HG03432 (cell line): ENCODE data around the gene WDR82.

ENCODE experiments used
- ATAC-seq: cut with Tn5 transposase; IDR thresholded peaks from one replicate; pipeline ENCODE4 v1.9.1; 2021; ENCODE audit warnings: mild to moderate bottlenecking, moderate library complexity; ENCODE audit not compliant: unreplicated experiment

The WDR82 gene, protein sequence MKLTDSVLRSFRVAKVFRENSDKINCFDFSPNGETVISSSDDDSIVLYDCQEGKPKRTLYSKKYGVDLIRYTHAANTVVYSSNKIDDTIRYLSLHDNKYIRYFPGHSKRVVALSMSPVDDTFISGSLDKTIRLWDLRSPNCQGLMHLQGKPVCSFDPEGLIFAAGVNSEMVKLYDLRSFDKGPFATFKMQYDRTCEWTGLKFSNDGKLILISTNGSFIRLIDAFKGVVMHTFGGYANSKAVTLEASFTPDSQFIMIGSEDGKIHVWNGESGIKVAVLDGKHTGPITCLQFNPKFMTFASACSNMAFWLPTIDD

GRCh38 chr3:52278510-52279069 lies at the start of gene WDR82:
Gene WDR82, minus strand, starts transcription at chr3:52278649. Its CDS starts 288 bp downstream, at chr3:52278361.
- peak; percentile 91 for ATAC-seq

- no peak for ATAC-seq
These were observed 49.2 kb upstream of the WDR82 start for GRCh38 chr3:52327486-52328290.

- no peak for ATAC-seq
These were observed 48.5 kb upstream of the WDR82 start for GRCh38 chr3:52326976-52327375.

DNA sequence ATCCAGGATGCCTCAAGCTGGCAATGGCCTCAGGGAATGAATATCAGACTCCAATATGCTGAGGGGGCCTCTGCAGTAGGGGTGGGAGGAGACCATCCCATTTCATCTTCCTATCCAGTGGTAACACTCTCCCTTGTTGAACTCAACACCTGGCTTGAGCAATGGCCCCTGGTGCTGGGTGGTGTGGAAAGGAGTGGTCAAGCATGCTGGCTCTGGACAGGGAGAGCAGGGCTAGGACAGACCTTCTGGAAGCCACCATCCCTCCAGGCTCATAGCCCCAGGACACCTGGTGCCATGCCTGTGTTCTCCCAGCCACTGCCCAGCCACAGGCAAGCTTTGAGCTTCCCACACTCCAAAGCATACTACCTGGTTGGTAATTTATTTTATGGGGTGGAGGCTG lies 47.2 kb upstream of the WDR82 start:
- no peak for ATAC-seq

GRCh38 chr3:52324676-52325075 lies 46.2 kb upstream of the WDR82 start:
- no peak for ATAC-seq

DNA sequence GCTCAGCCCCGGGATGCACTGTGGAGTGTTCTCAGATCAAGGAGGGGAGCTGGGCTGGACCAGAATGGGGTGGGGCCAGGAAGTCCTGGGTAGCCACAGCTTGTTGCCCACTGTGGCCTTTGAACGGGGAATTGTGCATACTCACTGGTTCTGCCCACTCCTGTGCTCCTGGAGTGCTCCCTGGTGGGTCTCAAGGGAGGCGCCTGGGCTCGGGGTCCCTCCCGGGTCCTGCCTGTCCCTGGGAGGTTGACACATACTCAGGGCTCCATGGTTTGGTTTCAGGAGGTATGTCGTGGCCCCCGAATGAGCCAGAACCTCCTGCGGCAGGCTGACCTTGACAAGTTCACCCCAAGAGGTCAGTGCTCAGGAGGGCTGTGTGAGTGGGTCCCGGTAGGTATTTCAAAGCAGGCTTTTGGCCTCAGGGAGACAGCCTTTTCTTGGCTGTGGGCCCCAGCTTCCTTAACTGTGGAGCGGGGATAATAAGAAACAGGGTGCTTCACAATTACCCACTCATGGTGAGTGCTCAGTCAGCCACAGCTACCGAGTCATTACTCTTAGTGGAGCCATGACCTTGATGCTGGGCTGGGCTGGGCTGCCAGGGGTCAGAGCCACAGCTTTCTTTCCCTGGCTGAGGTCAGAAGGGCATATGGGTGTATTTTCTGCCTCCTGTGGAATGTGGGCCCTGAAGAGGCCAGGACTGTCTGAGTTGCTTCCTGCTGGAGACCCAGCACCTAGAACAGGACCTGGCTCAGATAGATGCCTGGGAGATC lies 45.3 kb upstream of the WDR82 start:
- no peak for ATAC-seq

GRCh38 chr3:52322466-52322865 lies 44.0 kb upstream of the WDR82 start:
- ATAC-seq = no peak

- no peak for ATAC-seq
These were observed 43.0 kb upstream of the WDR82 start for GRCh38 chr3:52321481-52321880.

DNA sequence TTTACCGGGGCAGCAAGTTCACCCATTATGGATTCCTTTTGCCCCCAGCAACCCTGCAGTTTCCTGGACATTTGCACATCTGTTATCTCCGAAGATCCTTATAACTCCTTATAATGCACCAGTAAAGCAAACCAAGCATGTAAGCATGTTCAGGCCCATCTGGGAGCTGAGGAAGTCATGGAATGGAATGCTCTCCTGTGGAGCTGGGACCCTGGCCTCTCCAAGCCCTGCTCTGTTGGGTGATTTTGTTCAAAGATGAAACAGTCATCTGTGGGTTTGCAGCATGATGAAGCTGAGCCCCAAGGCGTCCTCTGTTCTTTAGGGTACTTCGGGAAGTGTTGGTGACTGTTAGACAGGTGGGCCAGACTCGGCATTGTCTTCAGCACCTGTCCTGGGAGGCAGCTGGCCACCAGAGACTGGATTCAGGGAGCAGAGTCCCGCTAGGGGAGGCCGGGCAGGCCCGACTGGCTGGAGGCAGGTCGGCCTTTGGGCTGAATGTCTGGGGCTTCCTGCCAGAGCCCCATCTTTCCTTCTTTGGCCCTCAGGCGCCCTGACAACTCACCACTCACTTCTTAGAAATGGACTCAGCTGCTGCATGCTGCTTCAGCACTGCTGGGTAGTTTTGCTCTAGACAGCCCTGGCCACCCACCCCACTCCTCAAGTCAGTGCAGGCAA lies 41.6 kb upstream of the WDR82 start:
- no peak for ATAC-seq

DNA sequence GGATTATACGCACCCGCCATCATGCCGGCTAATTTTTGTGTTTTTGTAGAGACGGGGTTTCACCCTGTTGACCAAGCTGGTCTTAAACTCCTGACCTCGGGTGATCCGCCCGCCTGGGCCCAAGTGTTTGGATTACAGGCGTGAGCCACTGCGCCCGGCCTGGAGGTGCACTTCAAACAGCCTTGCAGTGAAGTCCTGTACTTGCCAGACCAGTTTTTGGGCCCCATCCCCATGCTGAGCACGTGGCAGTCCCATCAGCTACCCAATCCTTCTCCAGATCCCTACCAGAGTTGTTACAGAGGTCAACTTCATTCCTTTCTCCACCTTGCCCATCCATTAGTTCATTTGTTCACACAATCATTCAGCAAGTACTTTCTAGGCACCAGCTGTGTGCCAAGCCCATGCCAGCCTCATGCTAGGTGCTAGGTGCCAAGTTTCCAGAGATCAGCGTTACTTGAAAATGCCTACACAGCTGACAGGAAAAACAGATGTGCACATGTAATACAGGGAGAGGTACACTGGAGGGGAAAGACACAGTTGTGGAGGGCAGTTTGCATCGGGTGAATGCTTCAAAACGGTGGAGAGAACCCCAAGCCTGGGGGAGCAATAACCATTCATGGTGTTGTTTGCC lies 39.9 kb upstream of the WDR82 start:
- no peak for ATAC-seq

- ATAC-seq = no peak
These were observed 39.0 kb upstream of the WDR82 start for GRCh38 chr3:52317208-52318000.

DNA sequence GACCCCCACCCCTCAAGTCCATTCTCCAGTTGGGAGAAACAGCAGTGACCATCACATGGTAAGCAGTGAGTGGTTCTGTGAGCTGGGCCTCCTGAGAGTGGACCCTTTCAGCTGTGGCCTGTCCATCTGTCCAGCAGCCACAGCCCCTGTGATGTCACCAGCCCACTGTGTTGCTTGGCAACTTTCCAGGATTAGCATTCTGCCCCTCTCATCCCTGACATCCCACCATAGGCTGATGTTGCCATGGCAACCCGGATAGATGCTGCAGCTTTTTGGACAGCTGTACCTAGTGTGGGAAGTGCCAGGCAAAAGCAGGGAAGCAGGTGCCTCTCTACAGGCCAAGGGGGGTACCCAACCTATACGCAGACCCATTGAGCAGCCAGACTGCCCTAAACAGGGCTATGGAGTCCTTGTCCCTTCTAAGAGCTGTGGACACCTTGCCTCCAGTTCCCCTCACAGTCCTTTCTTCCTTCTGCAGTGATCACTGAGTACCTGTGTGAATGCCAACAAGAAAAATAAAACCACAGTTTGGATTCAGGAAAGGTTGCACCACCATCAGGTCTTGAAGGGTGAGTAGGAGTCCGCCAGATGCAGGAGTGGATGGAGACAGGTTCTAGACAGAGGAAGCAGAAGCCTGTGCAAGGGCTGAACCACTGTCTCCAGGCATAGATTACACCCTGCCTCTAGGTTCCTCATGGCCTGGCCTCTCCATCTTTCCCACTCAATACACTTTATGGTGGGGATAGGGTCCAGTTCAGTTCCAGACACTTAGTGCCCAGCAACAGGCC lies 37.7 kb upstream of the WDR82 start, which contains the start of gene DNAH1:
Gene DNAH1, plus strand, starts transcription at position 343 of the 788 bp plus-strand sequence. CDS start 6,124 bp downstream, outside the sequence.
- ATAC-seq = no peak

- no peak for ATAC-seq
These were observed 36.6 kb upstream of the WDR82 start for GRCh38 chr3:52315006-52315405.

GRCh38 chr3:52314489-52314888 lies 36.0 kb upstream of the WDR82 start:
- no peak for ATAC-seq

DNA sequence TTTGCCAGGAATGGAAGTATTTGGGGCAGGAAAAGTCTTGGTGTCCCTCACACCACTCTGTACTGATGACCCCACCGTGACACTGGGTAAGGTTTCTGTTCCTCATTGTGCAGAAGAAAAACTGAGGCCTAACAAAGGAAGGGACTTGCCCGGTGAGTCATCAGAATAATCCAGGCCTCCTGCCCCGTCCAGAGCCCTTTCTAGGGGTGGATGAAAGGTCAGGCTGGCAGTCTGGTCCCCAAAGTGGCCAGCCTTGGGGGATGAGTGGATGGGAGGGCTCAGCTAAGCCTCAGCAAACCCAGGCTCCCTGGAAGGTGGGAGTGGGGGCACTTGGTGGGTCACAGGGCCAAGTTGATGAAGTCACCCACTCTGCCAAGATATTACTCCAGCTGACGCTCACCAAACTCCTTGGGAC lies 35.3 kb upstream of the WDR82 start:
- ATAC-seq = peak; percentile 93

DNA sequence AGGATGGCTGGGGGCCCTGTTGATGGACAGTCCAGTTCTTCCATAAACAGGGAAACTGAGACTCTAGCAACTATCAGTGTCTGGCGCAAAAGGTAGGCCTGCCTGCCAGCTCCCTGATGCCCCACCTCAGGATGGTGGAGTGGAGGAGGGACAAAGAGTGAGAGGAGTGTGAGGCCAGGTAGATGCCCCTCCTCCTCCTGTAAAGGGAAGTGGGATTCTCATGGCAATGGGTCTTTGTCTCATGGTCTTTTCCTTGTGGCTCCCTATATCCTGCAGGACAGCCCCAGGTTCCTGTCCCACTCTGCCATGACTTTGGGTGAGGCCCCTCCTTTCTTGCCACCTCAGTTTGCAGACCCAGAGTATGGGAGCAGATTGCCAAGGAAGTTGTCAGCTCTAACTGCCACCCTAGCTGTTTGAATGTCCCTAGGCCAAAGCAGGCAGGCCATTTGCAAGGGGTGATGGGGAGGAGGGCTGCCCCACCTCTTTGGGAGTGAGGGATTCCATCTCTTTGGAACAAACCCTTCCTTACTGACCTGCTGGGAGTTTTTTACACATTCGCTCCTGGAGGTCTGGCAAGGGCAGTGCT lies 34.8 kb upstream of the WDR82 start:
- ATAC-seq = peak; percentile 34

DNA sequence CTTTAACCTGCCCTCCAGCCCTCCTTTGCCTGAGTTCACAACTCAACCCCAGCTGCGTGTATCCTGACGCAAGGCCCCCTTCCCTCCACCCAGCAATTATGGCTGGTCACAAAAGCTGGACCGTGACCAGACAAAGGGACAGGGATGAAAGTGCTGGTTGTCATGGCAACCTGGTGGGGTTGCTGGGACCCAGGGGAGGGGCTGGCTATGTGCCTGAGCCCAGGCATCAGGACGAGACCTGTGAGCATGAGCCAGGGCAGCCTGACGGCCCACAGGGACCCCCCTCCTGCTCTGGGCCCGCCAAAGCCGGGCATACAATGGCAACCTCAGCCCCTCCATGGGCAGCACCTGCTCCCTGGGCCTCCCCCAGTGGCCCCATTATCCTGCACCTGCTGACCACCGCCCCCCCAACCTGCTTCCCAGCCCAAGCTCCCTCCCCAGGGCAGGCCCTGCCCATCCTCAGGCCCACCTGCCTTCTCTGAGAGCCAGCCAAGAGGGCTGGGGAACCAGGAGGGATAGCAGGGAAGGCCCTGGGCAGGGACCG lies 33.2 kb upstream of the WDR82 start:
- no peak for ATAC-seq
